HG02610 (cell line): ENCODE results near the gene BFSP2.
A peak's percentile ranks its signal among the peaks of the same experiment; 100 is the strongest.
"Not testable (repeated sequence)": the region's sequence is repeated elsewhere in the genome, so short reads cannot be mapped to it uniquely, and the experiment has no call there.

ENCODE experiments used
- ATAC-seq: cut with Tn5 transposase; IDR thresholded peaks from one replicate; pipeline ENCODE4 v1.9.1; 2021; ENCODE audit warnings: mild to moderate bottlenecking, moderate library complexity; ENCODE audit not compliant: unreplicated experiment

The BFSP2 gene

DNA sequence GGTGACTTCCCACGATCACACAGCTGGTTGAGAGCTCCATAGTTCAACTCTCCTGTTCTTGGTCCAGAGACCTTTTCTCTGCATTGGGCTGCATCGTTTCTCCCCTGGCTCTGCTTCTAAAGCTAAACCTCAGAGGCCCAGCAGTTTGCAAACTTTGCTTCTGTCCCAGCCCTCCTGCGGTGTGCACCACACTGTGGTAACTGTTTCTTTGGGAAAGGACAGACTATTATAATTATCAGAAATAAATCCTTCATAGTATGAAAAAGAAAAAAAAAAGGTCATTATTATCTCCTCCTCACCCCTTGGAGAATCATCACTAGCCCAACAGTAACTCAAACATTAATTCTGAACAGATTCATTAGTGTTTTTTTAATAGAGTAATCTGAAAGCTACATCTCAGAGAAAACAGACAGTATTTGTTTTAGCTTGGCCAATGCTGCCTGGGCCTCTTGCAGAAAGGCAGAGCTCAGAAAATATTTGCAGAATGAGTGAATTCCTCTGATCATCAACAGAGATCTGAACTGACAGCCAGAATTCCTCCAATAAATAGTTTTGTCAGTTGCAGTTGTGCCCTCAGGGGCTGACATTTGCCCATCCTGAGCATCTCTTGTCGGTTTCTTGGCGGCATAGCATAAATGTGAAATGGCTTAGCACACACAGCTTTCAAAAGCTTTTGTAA is 52.9 kb downstream of the BFSP2 start:
- ATAC-seq, result no peak

DNA sequence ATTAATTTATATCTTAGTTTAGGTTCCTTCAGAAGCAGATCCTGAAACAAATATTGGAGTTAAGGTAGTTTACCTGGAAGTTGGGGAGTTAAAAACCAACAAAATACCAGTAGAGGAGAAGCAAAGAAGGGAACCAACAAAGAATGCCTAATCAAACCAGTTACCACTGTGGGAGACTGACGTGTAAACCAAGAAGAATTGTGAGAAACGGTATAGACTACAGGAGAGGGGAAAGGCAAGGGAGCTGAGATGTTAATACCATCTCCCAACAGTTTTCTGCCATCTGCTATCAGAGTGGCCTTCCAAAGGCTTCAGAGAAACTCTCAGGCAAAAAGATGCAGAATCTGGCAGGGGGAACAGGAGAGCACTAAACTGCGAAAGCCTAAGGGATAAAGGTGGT is 53.5 kb downstream of the BFSP2 start:
- no peak for ATAC-seq

DNA sequence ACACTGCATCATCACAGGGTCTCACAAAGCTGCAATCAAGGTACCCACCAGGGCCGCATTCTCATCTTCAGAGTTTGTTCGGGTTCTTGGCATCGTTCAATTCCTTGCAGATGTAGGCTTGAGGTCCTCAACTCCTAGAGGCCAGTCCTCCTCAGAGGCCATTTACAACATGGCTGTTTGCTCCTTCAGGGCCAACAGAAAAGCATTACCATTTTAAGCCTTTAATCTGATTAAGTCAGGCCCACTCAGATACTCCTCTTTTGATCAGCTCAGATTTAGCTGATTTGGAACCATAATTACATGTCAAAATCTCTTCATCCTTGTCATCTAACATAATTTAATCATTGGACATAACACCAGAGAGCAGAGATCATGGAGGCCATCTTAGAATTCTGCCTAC is 55.4 kb downstream of the BFSP2 start:
- ATAC-seq, result no peak

DNA sequence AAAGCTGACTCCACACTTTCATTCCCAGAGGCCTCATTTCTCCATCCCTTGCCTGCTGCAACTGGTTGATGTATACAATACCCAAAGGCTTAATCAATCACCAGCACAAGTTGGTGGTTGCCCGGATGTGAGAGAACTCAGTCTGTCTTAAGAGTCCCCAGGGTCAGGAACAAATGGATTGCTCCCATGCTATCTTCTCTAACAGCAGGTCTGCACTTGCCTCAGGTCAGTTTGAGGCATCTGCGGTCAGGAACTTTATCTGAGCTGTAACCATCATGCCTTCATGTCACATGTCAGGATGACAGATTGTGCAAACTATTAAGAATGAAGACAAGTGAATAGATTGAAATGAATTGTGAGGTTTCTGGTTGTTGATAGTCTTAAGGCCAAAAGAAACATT is 56.1 kb downstream of the BFSP2 start:
- ATAC-seq, result no peak

DNA sequence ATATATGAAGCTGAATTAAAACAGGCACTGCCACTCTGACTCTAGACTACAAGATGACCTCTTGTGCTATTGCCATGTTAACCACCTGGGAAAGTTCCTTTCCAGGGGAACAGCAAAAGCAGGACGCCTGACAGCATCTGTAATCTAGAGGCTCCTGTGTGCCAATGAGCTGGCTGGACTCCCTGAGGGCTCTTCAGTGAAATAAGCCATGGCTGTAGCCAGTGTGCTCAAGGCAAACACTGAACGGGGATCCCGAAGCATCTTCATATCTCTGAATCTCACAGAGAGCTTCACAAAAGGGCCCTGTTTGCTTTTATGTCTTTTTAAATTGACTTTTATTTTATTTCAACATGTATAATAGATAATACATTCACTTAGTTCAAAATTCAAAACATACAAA is 57.2 kb downstream of the BFSP2 start:
- ATAC-seq, result no peak

DNA sequence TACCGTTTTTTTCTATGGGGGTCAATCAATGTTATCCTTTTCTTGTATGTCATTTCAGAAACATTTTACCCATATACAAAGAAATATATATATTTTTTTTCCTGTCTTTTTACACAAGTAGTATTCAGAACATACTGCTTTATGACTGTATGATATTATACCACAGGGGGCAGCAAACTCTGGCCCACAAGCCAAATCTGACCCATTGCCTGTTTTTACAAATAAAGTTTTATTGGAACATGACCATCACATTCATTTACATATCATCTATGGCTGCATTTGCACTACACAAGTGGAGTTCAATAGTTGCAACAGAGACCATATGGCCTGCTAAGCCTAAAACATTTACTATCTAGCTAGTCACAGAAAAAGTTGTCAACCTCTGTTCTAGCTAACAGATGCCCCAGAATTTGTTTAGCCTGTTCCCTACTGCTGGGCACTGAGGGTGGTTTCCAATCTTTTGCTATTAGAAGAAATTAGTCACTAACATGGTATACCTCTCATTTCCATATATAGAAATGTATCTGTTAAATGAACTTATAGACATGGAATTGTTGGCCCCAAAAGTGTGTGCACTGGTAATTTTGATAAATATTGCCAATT is 57.7 kb downstream of the BFSP2 start:
- ATAC-seq, result no peak

DNA sequence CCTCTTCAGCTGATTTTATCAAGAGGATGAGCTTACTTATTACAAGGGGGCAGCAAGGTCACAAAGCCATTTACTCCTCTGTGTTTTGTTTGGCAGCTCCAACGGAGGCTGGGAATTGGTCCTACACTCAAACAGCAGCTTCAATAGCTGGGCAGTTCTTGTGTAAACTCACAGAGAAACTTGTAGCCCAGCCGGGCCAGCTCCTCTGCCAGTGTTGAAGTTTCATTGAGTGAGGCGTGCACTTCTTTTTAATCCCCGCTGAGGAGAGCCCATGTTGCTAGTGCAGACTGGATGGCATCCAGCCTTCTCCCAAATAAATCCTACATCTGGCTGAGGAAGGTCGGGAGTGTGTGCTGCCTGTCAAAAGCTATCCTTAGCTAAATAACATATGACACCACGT is 59.5 kb downstream of the BFSP2 start:
- no peak for ATAC-seq

DNA sequence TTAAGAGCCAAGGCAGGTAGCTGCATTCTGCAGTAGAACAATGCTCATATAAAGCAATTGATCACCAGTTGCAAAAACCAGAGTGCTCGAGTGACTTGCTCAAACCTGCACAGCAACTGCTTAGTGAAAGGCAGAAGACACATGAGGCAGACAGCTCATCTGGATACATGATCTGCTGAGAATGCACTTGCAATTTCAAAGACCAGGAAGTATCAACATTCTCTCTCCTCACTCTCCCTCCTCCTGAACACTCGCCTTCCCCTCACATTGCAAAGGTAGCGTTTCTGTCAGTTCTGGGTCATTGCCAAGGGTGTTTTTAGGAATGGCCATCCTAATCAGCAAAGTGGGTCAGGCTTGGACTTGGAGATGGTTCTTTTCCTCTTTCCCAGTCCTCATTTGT is 61.0 kb downstream of the BFSP2 start:
- no peak for ATAC-seq

DNA sequence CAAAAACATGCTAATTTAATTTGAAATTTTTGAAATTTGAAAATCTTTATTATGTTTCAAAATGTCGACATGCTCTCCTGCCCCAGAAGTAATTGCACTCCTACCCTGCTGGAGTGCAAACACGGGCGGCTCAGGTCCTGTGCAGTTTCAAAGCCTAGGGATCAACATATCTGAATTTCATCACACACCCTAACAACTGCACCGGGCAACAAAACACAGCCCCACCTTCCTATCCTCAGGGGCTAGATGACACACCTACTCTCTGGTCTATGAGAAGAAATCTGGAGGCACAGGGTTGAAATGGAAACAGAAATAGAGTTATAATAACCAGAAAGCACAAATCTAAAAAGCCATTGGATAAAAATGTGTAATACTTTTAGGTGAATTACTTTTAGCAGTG is 61.4 kb downstream of the BFSP2 start:
- ATAC-seq, result no peak

DNA sequence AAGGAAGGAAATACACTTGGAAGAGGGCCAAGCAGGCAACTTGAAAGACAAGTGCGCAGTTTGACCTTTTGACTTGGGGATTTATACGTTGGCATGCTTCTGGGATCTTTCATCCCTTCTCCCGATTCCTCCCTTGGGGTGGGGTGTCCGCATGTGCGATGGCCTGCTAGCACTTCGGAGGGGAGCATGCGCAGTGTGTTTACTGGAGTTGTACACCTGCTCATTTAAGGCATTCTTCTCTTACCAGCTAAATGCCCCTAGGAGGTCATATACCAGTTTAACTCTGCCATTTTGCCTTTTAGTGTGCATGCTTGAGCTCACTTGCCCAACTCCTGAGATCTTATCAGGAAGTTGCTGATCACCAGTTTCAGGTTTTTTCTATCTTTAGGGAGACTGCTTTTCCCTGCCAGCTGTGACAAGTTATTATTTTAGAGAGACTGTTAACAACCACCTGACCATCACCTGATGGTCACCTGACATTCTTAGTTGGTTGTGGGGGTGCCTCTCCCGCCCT is 63.5 kb downstream of the BFSP2 start:
- ATAC-seq, result no peak

DNA sequence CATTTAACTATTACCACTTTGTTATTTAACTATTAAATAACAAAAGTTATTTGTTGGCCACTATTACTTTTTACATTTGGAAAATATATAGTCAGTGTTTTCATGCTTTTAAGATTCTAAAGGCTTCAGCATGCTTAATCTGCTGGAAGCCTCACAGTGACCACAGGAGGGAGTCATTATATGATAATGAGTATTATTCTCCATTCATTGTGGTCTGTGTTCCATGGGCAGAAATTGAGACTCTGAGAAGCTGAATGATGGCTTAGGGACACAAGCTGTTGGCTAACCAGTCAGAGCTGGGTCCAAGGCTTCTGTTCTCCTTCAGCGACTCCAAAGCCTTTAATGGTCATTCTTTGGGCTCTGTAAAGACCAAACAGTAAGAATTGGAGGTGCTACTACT is 64.7 kb downstream of the BFSP2 start:
- ATAC-seq, result no peak

DNA sequence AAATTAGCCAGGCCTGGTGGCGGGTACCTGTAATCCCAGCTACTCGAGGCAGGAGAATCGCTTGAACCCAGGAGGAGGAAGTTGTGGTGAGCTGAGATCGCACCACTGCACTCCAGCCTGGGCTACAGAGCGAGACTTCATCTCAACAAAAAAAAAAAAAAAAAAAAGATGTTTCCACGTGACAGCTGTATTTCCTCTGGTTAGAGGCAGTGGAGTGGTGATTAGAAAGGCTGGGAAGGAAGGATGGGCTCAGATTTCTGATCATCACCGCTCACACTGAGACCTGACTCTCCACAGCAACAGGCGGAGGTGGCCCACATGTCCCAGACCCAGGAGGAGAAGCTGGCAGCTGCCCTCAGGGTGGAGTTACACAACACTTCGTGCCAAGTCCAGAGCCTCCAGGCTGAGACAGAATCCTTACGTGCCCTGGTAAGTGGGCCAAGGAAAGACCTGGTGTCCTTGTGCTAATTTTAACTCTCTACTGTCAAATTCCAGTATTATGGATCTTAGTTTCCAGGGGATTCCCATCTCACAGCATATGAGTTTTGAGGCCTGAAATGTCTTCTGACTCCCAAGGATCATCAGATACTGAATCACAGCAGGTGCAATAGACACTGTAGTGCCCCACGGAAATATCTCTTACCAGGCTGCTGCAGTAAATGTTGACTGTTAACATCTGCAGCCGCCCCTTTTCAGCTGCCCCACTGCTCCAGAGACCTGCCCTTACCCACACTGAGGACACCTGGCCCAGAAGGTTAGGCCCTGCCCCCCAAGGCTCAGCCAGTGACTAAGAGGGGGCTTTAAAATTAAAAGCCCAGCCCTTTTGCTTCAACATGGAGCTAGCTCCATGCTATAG is 66.9 kb downstream of the BFSP2 start:
- ATAC-seq, result peak; percentile 27

DNA sequence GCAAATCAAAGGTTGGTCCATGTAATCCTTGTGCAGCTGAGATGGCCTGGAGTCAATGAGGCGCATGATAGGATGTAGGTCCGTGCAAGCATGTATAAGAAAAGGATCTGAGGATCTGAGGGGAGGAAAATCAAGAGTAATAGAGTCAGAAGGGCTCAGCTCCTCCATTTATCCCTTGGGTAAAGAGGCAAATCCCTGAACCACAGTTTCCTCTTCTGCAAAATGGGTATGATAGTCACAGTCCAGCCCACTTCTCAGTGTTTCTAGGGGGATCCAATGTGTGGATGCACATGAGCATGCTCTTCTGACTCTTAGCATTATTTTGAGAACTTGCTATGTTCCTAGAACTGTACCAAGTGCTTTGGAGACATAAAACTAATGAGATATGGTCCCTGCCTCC is 67.9 kb downstream of the BFSP2 start:
- no peak for ATAC-seq

DNA sequence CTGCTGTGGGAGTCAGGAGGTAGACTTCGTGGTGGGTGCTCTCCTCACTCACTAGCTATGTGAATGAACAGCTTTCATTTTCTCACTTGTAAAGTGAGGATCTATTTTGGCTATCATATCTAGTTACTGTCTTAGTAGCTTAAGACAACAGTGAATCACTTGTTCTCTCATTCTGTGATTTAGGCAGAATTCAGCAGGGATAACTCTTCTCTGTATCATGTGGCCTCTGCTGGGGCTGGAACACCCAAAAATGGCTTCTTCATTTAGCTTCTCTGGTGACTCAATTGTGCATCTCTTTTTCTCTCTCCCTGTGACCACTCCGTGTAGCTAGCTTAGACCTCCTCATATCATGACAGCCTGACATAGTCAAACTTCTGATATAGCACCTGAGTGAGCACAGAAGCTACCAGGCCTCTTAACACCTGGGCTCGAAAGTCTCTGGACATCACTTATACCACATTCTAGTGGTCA is 68.4 kb downstream of the BFSP2 start:
- peak; percentile 40 for ATAC-seq

DNA sequence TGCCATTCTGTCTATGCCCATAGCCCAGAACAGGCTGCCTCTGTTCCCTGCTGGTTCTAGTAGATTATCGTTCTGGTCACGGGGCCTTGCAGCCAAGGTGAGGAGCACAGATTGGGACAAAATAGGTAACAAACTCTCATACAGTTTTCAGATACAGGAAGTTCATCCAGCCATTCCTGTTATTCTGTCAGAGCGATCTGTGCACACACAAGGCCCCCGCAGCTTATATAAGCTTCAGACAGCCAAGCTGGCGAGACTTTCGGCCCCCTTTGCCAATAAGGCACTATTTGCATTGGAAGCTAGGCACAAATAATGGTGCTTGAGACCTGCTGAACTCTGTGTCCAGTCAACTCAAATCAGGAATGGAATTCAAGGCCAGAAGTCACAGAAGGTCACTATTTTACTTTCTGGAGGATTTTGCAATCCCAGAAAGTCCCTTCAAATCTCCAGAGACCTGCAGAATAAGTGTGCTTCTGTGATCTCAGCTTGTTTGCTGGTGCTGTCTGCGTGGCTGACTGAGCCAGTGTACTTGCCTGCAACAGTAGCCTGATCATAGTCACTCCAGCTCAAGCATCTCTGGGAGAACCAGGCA is 69.4 kb downstream of the BFSP2 start:
- ATAC-seq, result peak; percentile 41

DNA sequence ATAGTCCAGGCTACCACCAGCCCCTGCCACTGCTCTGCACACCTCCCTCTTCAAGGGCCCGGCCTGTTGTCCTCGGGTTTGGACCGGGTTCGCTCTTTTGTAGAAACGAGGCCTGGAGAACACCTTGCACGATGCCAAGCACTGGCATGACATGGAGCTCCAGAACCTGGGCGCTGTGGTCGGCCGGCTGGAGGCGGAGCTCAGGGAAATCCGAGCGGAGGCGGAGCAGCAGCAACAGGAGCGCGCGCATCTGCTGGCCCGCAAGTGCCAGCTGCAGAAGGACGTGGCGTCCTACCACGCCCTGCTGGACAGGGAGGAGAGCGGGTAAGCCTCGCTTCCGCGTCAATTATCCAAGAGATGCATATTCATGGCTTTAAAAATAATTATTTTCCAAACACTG is 72.4 kb downstream of the BFSP2 start:
- no peak for ATAC-seq

DNA sequence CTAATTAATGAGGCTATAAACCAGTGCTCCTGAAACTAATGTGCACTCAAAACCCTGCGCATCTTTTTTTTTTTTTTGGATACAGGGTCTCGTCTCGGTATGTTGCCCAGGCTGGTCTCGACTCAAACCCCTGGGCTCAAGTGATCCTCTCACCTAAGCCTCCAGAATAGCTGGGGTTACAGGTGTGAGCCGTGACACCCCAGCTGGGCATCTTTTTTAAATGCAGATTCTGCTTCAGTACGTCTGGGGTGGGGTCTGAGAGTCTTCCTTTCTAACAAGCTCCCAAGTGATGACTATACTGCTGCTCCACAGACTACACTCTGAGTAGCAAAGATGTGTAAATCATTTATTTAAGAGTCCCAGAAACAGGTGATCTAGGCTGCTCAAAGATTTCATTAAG is 73.0 kb downstream of the BFSP2 start:
- ATAC-seq, result no peak

DNA sequence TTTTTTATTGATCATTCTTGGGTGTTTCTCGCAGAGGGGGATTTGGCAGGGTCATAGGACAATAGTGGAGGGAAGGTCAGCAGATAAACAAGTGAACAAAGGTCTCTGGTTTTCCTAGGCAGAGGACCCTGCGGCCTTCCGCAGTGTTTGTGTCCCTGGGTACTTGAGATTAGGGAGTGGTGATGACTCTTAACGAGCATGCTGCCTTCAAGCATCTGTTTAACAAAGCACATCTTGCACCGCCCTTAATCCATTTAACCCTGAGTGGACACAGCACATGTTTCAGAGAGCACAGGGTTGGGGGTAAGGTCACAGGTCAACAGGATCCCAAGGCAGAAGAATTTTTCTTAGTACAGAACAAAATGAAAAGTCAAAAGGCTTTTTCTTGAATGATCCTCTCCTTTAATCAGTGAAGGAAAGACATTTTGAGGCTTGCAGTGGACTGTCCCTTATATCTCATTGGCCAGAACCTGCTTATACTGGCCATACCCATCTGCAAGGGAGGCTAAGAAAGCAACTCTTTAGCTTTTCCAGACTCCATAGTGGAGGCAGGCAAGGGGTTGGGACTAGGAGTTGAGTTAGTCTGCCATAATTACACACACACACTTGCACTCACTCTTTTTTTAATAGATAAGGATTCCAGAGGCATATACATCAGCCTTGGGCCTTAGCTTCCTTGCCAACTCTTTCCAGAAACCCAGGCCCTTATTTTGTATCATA is 73.8 kb downstream of the BFSP2 start:
- ATAC-seq, result not testable (repeated sequence)

DNA sequence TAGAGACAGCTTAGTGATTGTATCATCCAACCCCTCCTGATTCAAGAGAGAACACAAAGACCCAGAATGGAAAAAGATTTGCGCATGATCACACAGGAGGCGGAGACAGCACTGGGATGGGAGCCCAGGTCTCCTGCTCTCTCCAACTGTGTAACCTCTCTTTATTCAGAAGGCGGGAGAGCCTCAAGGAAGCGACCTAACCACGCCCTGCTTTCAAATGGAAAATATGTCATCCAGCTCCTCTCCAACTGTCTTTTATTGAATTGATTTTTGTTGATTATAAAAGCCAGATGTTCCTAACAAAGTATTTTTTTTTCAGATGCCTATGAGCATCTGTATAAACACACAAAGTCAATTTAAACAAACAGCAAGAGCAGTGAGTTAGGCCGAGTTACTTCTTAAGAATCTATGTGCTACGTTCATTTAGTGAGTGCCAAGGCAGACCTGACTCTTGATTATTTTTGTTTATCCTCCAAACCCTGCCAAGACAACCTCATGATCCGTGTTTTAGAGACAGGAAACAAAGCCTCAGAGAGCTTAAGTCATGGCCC is 74.5 kb downstream of the BFSP2 start:
- no peak for ATAC-seq

DNA sequence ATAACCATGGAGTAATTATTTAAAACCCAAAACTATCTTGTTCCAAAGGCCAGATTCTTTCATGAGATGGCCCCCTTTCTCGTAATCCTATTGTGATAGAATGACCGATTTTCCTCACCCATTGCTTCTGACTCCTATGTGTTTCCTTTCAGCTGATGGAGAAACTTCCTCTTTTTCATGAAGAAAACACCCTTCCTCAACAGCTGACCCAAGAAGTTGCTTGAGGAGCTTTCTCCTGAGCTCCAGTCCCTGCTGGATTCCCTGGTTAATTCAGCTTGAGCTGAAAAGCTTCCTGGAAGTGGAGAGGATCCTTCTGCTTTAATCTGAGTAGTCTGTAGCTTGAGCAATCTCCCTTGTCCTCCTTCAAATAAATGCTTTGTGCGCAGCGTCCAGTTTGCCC is 75.0 kb downstream of the BFSP2 start:
- ATAC-seq, result no peak
